SK-N-SH treated with all-trans-retinoic acid at 6 μM for 48 hours (cell line): Measurements from ENCODE around the gene C11orf52.

ENCODE experiments used
- CREB5 ChIP-seq: fragments of 250-450 bp; sonication (Bioruptor Pico); IDR thresholded peaks from 2 replicates; pipeline ENCODE4 v1.5.1; 2020; ENCODE audit warnings: low read depth, mild to moderate bottlenecking, moderate library complexity
- CSDC2 ChIP-seq: fragments of 250-450 bp; sonication (Bioruptor Pico); IDR thresholded peaks from 2 replicates; pipeline ENCODE4 v1.5.0; 2020; ENCODE audit warnings: mild to moderate bottlenecking, moderate library complexity
- CSRNP3 ChIP-seq: fragments of 250-450 bp; sonication (Bioruptor Pico); IDR thresholded peaks from 2 replicates; pipeline ENCODE4 v1.5.1; 2021; ENCODE audit warnings: mild to moderate bottlenecking, moderate library complexity
- GLIS3 ChIP-seq: fragments of 250-450 bp; sonication (Bioruptor Pico); IDR thresholded peaks from 2 replicates; pipeline ENCODE4 v1.5.0; 2020; ENCODE audit warnings: mild to moderate bottlenecking, moderate library complexity
- PATZ1 ChIP-seq: fragments of 250-450 bp; sonication (Bioruptor Pico); IDR thresholded peaks from 2 replicates; pipeline ENCODE4 v1.8.0; 2020; ENCODE audit warnings: mild to moderate bottlenecking, moderate library complexity, borderline replicate concordance
- POU6F1 ChIP-seq: fragments of 250-450 bp; sonication (Bioruptor Pico); IDR thresholded peaks from 2 replicates; pipeline ENCODE4 v1.8.0; 2021; ENCODE audit warnings: low read depth, mild to moderate bottlenecking, moderate library complexity, borderline replicate concordance
- PPARA ChIP-seq: fragments of 250-450 bp; sonication (Bioruptor Pico); IDR thresholded peaks from 2 replicates; pipeline ENCODE4 v1.5.0; 2020; ENCODE audit warnings: mild to moderate bottlenecking, borderline replicate concordance
- RARB ChIP-seq: fragments of 250-450 bp; sonication (Bioruptor Pico); IDR thresholded peaks from 2 replicates; pipeline ENCODE4 v1.8.0; 2021; ENCODE audit warnings: mild to moderate bottlenecking, moderate library complexity
- TCF4 ChIP-seq: fragments of 250-450 bp; sonication (Bioruptor Pico); IDR thresholded peaks from 2 replicates; pipeline ENCODE4 v1.8.0; 2021; ENCODE audit warnings: mild to moderate bottlenecking, moderate library complexity, borderline replicate concordance
- TOX ChIP-seq: fragments of 250-450 bp; sonication (Bioruptor Pico); IDR thresholded peaks from 2 replicates; pipeline ENCODE4 v1.8.0; 2021; ENCODE audit warnings: mild to moderate bottlenecking, moderate library complexity, borderline replicate concordance
- TSHZ2 ChIP-seq: fragments of 250-450 bp; sonication (Bioruptor Pico); IDR thresholded peaks from 2 replicates; pipeline ENCODE4 v1.5.0; 2020; ENCODE audit warnings: mild to moderate bottlenecking, moderate library complexity
- ZFP3 ChIP-seq: fragments of 250-450 bp; sonication (Bioruptor Pico); IDR thresholded peaks from 2 replicates; pipeline ENCODE4 v1.5.0; 2020; ENCODE audit warnings: mild to moderate bottlenecking, moderate library complexity
- ZNF8 ChIP-seq: fragments of 450-650 bp; formaldehyde crosslinking; IDR thresholded peaks from 2 replicates; pipeline ENCODE4 v1.5.0; 2020; ENCODE audit warnings: mild to moderate bottlenecking, moderate library complexity

GRCh38 chr11:111969344-111969743 lies 50.6 kb downstream of the C11orf52 start:
- TF ChIP-seq PATZ1 (CRISPR knock-in tag) (no peak), ZFP3 (CRISPR knock-in tag) (no peak), TSHZ2 (CRISPR knock-in tag) (no peak), RARB (CRISPR knock-in tag) (no peak), CREB5 (CRISPR knock-in tag) (no peak), TCF4 (CRISPR knock-in tag) (no peak), PPARA (CRISPR knock-in tag) (no peak), TOX (CRISPR knock-in tag) (no peak), POU6F1 (CRISPR knock-in tag) (no peak), GLIS3 (CRISPR knock-in tag) (no peak), CSDC2 (CRISPR knock-in tag) (no peak), ZNF8 (CRISPR knock-in tag) (no peak), CSRNP3 (CRISPR knock-in tag) (no peak)
